HepG2 (cell line): ENCODE measurements around the gene LAMB2. TPM values are rescaled to one million over a fixed set of nuclear protein-coding genes. Genes with fewer than 3 reads are reported as not detected.

ENCODE experiments used
- CBX2 ChIP-seq, 2 experiments: fragments of 200-600 bp in 1 of 2; sonication (generic); formaldehyde crosslinking in 1 of 2; IDR thresholded peaks; 2 replicates each; pipeline versions ENCODE4 v1.7.0 to v1.8.1; 2018 to 2022; ENCODE audit warnings: low read depth in 2 of 2, low read length in 1 of 2, mild to moderate bottlenecking in 1 of 2, missing genetic modification reagents in 1 of 2
- DMAP1 ChIP-seq: IDR thresholded peaks from 2 replicates; pipeline ENCODE4 v1.6.1; 2016
- ETS1 ChIP-seq: sonication (generic); formaldehyde crosslinking; IDR thresholded peaks from 2 replicates; pipeline ENCODE4 v1.4.0; 2020; ENCODE audit warnings: missing genetic modification reagents
- GMEB2 ChIP-seq: IDR thresholded peaks from 2 replicates; pipeline ENCODE4 v1.6.1; 2016; ENCODE audit warnings: missing biosample characterization, missing genetic modification reagents, low read depth
- HOXA9 ChIP-seq: sonication (generic); formaldehyde crosslinking; IDR thresholded peaks from 2 replicates; pipeline ENCODE4 v1.8.1; 2022; ENCODE audit warnings: missing genetic modification reagents, mild to moderate bottlenecking, moderate library complexity, borderline replicate concordance
- MAFK ChIP-seq, 2 experiments: IDR thresholded peaks in 1 of 2; conservative IDR thresholded peaks in 1 of 2; 2 replicates each; pipeline ENCODE4 v1.6.1; 2011; ENCODE audit warnings: improper control_type of control experiment in 2 of 2, low read length in 2 of 2
- MBNL3 ChIP-seq: fragments of 250-450 bp; sonication (Bioruptor Pico); conservative IDR thresholded peaks from 2 replicates; pipeline ENCODE4 v1.8.0; 2022; ENCODE audit warnings: mild to moderate bottlenecking, inconsistent platforms
- TOE1 ChIP-seq: sonication (generic); formaldehyde crosslinking; IDR thresholded peaks from 2 replicates; pipeline ENCODE4 v1.4.0; 2020; ENCODE audit warnings: mild to moderate bottlenecking, missing genetic modification reagents
- TP53 ChIP-seq: sonication (generic); formaldehyde crosslinking; conservative IDR thresholded peaks from 2 replicates; pipeline ENCODE4 v1.4.0; 2020; ENCODE audit warnings: missing genetic modification reagents
- ZFP41 ChIP-seq: sonication (generic); formaldehyde crosslinking; IDR thresholded peaks from 2 replicates; pipeline ENCODE4 v1.4.0; 2020; ENCODE audit warnings: mild to moderate bottlenecking, missing genetic modification reagents, borderline replicate concordance
- ZNF160 ChIP-seq: sonication (generic); formaldehyde crosslinking; IDR thresholded peaks from 2 replicates; pipeline ENCODE4 v1.8.0; 2022; ENCODE audit warnings: mild to moderate bottlenecking, inconsistent platforms, missing genetic modification reagents
- ZNF562 ChIP-seq: sonication (generic); formaldehyde crosslinking; IDR thresholded peaks from 2 replicates; pipeline ENCODE4 v1.8.0; 2022; ENCODE audit warnings: missing genetic modification reagents, borderline replicate concordance
- ZNF737 ChIP-seq: sonication (generic); formaldehyde crosslinking; IDR thresholded peaks from 2 replicates; pipeline ENCODE4 v1.5.0; 2020; ENCODE audit warnings: missing genetic modification reagents, mild to moderate bottlenecking, borderline replicate concordance
- ZZZ3 ChIP-seq: sonication (generic); formaldehyde crosslinking; IDR thresholded peaks from 2 replicates; pipeline ENCODE4 v1.4.0; 2020; ENCODE audit warnings: missing genetic modification reagents, mild to moderate bottlenecking, borderline replicate concordance
- polyA plus RNA-seq, 8 experiments: library from polyadenylated mRNA; depleted of rRNA in 3 of 8; stranded (reverse) in 7 of 8; unstranded in 1 of 8; fragments of >200 nt; fragmentation: Illumina TruSeq in 4 of 8; extraction: Trizol in 4 of 8; gene quantifications; 2 replicates each; pipeline versions ENCODE4 v1.2.1 to v1.2.3, GENCODE V29; 2011 to 2016; ENCODE audit warnings: low read depth in 4 of 8, missing spikeins in 1 of 8, mixed read lengths in 1 of 8; ENCODE audit not compliant: insufficient read depth in 1 of 8
- total RNA-seq, 5 experiments: library from RNA; depleted of rRNA; stranded (reverse); fragments of >200 nt; fragmentation: Illumina TruSeq; extraction: Trizol; gene quantifications; 2 replicates each; pipeline ENCODE4 v1.2.3, GENCODE V29; 2016; ENCODE audit warnings: low read depth in 1 of 5
- TF ChIP-seq, protein P1 (sequence below): sonication (generic); formaldehyde crosslinking; IDR thresholded peaks from 2 replicates; pipeline ENCODE4 v1.4.0; 2020; ENCODE audit warnings: missing genetic modification reagents, borderline replicate concordance
- TF ChIP-seq, protein P2 (sequence below): sonication (generic); formaldehyde crosslinking; IDR thresholded peaks from 2 replicates; pipeline ENCODE4 v1.5.1; 2020; ENCODE audit warnings: mild to moderate bottlenecking, missing genetic modification reagents, borderline replicate concordance

LAMB2 gene
- total and polyA plus RNA-seq, 2 of the 13 experiments (the other 11 are each of a cell fraction or from before 2014, with no cell fraction given), result 208 to 443 TPM

- TF ChIP-seq MAFK (conservative IDR thresholded peaks at IDR 0.05 in 1 of 2, IDR thresholded peaks at IDR 0.05 in 1 of 2; ENCODE audit: low read length in 2 of 2) (no peak), MBNL3 (no peak), ZNF160 (no peak; the same call in 1 of the 2 replicates), TP53 (CRISPR knock-in tag) (no peak), DMAP1 (peak; percentile 83), ZNF737 (CRISPR knock-in tag) (no peak), ZFP41 (CRISPR knock-in tag) (0 out of 2 replicates have a peak, but pooled peaks have one; percentile 49), GMEB2 (CRISPR knock-in tag) (0 out of 2 replicates have a peak, but pooled peaks have one; percentile 45), CBX2 (IDR thresholded peaks at IDR 0.05; ENCODE audit: low read depth, low read length) (no peak), CBX2 (CRISPR knock-in tag; IDR thresholded peaks at IDR 0.05; ENCODE audit: low read depth) (no peak), ZZZ3 (peak; percentile 27; the same call in 1 of the 2 replicates), ETS1 (no peak), HOXA9 (no peak), TOE1 (CRISPR knock-in tag) (no peak), ZNF562 (CRISPR knock-in tag) (no peak)
- TF ChIP-seq, protein P1, sequence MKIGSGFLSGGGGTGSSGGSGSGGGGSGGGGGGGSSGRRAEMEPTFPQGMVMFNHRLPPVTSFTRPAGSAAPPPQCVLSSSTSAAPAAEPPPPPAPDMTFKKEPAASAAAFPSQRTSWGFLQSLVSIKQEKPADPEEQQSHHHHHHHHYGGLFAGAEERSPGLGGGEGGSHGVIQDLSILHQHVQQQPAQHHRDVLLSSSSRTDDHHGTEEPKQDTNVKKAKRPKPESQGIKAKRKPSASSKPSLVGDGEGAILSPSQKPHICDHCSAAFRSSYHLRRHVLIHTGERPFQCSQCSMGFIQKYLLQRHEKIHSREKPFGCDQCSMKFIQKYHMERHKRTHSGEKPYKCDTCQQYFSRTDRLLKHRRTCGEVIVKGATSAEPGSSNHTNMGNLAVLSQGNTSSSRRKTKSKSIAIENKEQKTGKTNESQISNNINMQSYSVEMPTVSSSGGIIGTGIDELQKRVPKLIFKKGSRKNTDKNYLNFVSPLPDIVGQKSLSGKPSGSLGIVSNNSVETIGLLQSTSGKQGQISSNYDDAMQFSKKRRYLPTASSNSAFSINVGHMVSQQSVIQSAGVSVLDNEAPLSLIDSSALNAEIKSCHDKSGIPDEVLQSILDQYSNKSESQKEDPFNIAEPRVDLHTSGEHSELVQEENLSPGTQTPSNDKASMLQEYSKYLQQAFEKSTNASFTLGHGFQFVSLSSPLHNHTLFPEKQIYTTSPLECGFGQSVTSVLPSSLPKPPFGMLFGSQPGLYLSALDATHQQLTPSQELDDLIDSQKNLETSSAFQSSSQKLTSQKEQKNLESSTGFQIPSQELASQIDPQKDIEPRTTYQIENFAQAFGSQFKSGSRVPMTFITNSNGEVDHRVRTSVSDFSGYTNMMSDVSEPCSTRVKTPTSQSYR (CRISPR knock-in tag), result peak; percentile 98
- TF ChIP-seq, protein P2, sequence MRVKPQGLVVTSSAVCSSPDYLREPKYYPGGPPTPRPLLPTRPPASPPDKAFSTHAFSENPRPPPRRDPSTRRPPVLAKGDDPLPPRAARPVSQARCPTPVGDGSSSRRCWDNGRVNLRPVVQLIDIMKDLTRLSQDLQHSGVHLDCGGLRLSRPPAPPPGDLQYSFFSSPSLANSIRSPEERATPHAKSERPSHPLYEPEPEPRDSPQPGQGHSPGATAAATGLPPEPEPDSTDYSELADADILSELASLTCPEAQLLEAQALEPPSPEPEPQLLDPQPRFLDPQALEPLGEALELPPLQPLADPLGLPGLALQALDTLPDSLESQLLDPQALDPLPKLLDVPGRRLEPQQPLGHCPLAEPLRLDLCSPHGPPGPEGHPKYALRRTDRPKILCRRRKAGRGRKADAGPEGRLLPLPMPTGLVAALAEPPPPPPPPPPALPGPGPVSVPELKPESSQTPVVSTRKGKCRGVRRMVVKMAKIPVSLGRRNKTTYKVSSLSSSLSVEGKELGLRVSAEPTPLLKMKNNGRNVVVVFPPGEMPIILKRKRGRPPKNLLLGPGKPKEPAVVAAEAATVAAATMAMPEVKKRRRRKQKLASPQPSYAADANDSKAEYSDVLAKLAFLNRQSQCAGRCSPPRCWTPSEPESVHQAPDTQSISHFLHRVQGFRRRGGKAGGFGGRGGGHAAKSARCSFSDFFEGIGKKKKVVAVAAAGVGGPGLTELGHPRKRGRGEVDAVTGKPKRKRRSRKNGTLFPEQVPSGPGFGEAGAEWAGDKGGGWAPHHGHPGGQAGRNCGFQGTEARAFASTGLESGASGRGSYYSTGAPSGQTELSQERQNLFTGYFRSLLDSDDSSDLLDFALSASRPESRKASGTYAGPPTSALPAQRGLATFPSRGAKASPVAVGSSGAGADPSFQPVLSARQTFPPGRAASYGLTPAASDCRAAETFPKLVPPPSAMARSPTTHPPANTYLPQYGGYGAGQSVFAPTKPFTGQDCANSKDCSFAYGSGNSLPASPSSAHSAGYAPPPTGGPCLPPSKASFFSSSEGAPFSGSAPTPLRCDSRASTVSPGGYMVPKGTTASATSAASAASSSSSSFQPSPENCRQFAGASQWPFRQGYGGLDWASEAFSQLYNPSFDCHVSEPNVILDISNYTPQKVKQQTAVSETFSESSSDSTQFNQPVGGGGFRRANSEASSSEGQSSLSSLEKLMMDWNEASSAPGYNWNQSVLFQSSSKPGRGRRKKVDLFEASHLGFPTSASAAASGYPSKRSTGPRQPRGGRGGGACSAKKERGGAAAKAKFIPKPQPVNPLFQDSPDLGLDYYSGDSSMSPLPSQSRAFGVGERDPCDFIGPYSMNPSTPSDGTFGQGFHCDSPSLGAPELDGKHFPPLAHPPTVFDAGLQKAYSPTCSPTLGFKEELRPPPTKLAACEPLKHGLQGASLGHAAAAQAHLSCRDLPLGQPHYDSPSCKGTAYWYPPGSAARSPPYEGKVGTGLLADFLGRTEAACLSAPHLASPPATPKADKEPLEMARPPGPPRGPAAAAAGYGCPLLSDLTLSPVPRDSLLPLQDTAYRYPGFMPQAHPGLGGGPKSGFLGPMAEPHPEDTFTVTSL (CRISPR knock-in tag), result no peak
Measured at GRCh38 chr3:49120438-49121131, 12.3 kb downstream of the LAMB2 start, which contains the start of gene USP19 (continued).
